Heart left ventricle (tissue), 13 donors: ENCODE measurements around the gene NFIA.

Source experiments
- POLR2A ChIP-seq, 2 donors: fragments of 450-650 bp; IDR thresholded peaks; one replicate each; pipeline ENCODE4 v1.6.1; 2017; ENCODE audit warnings: antibody characterized with exemption in 2 of 2, mild to moderate bottlenecking in 2 of 2, moderate library complexity in 2 of 2
- TF ChIP-seq, protein P1 (sequence below), 12 donors: fragments of 200-600 bp; sonication (generic) in 4 of 12; IDR thresholded peaks; one replicate each; pipeline versions ENCODE4 v1.5.0 to v1.8.0; 2018 to 2022; ENCODE audit warnings: antibody characterized with exemption in 12 of 12, mild to moderate bottlenecking in 5 of 12
- donor health status: ischemic (EF 13 %, LVEDD 7.1; RV severe dilation, severe dysfunction).
- donor health status: DM: no; HTN: yes; CAD: no.
- donor health status: DM: no; HTN: no; CAD: no.
- donor health status: ischemic (EF 25% LVEDD 6.9; RV normal size, moderate dysfunction).
- donor health status: ischemic (EF 25% LVEDD 5.7; RV mildly dilated, moderate dysfunction).
- donor health status: ischemic (EF 35%, LVEDD 5.7; RV mildly dilated, moderate dysfunction).
- donor health status: nonischemic (EF 11% LVEDD 7.7; RV severe dilation, severe dysfunction).
- donor health status: DM: yes; HTN: yes; CAD: no.
- donor health status: PGD.
- donor health status: ischemic (EF 29% LVEDD 5.4; RV normal size, mild dysfunction).
- donor health status: nonischemic (EF 23%, LVEDD 6.1; RV moderate dilation, normal function).

DNA sequence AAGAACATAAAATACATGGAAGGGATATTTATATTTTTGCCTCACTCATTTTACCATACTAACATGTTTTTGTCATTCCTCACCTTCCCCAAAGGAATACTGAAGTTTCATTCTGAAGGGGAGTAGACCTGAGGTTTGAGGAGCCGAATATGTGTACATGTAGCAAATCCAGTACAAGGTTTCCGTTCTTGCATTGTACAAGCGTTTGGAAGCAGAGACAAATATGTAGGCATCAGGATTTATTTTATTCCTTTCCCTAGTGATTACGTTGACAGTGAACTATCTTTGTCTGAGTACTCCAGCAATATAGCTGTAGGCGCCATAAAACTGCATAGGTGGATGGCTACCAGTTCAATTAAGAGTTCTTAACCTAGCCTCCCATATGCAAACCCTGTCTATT lies 191.5 kb downstream of the NFIA start:
- TF ChIP-seq, protein P1, sequence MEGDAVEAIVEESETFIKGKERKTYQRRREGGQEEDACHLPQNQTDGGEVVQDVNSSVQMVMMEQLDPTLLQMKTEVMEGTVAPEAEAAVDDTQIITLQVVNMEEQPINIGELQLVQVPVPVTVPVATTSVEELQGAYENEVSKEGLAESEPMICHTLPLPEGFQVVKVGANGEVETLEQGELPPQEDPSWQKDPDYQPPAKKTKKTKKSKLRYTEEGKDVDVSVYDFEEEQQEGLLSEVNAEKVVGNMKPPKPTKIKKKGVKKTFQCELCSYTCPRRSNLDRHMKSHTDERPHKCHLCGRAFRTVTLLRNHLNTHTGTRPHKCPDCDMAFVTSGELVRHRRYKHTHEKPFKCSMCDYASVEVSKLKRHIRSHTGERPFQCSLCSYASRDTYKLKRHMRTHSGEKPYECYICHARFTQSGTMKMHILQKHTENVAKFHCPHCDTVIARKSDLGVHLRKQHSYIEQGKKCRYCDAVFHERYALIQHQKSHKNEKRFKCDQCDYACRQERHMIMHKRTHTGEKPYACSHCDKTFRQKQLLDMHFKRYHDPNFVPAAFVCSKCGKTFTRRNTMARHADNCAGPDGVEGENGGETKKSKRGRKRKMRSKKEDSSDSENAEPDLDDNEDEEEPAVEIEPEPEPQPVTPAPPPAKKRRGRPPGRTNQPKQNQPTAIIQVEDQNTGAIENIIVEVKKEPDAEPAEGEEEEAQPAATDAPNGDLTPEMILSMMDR (IDR thresholded peaks at IDR 0.05) = no peak
- TF ChIP-seq POLR2A (IDR thresholded peaks at IDR 0.05) = no peak
